PC-9 (cell line): ENCODE results near the gene IL10RB. TPM values are rescaled to one million over a fixed set of nuclear protein-coding genes. Genes with fewer than 3 reads are reported as not detected.
A peak's percentile ranks its signal among the peaks of the same experiment; 100 is the strongest.

Source experiments
- BruUV-seq: library from RNA; stranded (reverse); fragments of 400-500 nt; replicated peaks from 2 replicates; lab custom pipeline; 2021; lab: Mats Ljungman, UMichigan
- CTCF ChIA-PET: fragments of 300-600 bp; sonication (Branson Sonifier 250); formaldehyde crosslinking; loops from one replicate; lab custom pipeline; 2022; ENCODE audit warnings: antibody characterized with exemption; lab: Charles Lee
- POLR2A ChIA-PET: fragments of 300-600 bp; sonication (Branson Sonifier 250); formaldehyde crosslinking; loops from one replicate; lab custom pipeline; 2022; ENCODE audit warnings: antibody characterized with exemption; ENCODE audit not compliant: unreplicated experiment; lab: Charles Lee
- DNase-seq, 2 experiments: peaks; one replicate each; pipeline versions ENCODE4 v3.0.0 to v3.0.0-alpha.2; 2015 to 2022; ENCODE audit warnings: mixed read lengths in 1 of 2
- H2AFZ ChIP-seq: fragments of 200-600 bp; sonication (generic); 2 replicates; pipeline ENCODE4 v1.8.1; 2017; ENCODE audit warnings: antibody characterized with exemption
- H3F3A ChIP-seq: fragments of 200-600 bp; sonication (generic); 2 replicates; pipeline ENCODE4 v1.8.1; 2017; ENCODE audit warnings: antibody characterized with exemption, mild to moderate bottlenecking, low read depth; ENCODE audit not compliant: insufficient read depth
- H3K27ac ChIP-seq: fragments of 200-600 bp; sonication (generic); 2 replicates; pipeline ENCODE4 v1.6.1; 2016; ENCODE audit warnings: mixed run types
- H3K27me3 ChIP-seq: fragments of 200-600 bp; sonication (generic); 2 replicates; pipeline ENCODE4 v1.6.1; 2016; ENCODE audit warnings: low read depth, mixed run types; ENCODE audit not compliant: insufficient read depth
- H3K36me3 ChIP-seq: fragments of 200-600 bp; sonication (generic); 2 replicates; pipeline ENCODE4 v1.6.1; 2016; ENCODE audit warnings: low read depth, mixed run types
- H3K4me1 ChIP-seq: fragments of 200-600 bp; sonication (generic); replicated peaks from 2 replicates; pipeline ENCODE4 v1.6.1; 2016; ENCODE audit warnings: mixed run types; ENCODE audit not compliant: insufficient read depth
- H3K4me2 ChIP-seq: fragments of 200-600 bp; sonication (generic); 2 replicates; pipeline ENCODE4 v1.6.1; 2017; ENCODE audit warnings: mixed run types
- H3K4me3 ChIP-seq: fragments of 200-600 bp; sonication (generic); 2 replicates; pipeline ENCODE4 v1.6.1; 2016; ENCODE audit warnings: mixed run types
- H3K79me2 ChIP-seq: fragments of 200-600 bp; sonication (generic); 2 replicates; pipeline ENCODE4 v1.6.1; 2017; ENCODE audit warnings: low read depth, mixed run types
- H3K9me2 ChIP-seq: fragments of 200-600 bp; sonication (generic); 2 replicates; pipeline ENCODE4 v1.8.1; 2017; ENCODE audit warnings: mild to moderate bottlenecking; ENCODE audit not compliant: insufficient read depth
- H3K9me3 ChIP-seq: fragments of 200-600 bp; sonication (generic); 2 replicates; pipeline ENCODE4 v1.8.1; 2016; ENCODE audit warnings: low read depth; ENCODE audit not compliant: insufficient read depth
- H4K20me1 ChIP-seq: fragments of 200-600 bp; sonication (generic); 2 replicates; pipeline ENCODE4 v1.8.1; 2017; ENCODE audit not compliant: insufficient read depth
- EZH2 ChIP-seq: fragments of 200-600 bp; sonication (generic); IDR thresholded peaks from 2 replicates; pipeline ENCODE4 v1.8.0; 2017; ENCODE audit warnings: antibody characterized with exemption, low read depth
- intact Hi-C: fragments of 100-400 bp; cut with micrococcal nuclease; formaldehyde crosslinking; loops from one replicate; pipeline ENCODE4 v1.10.0; 2022; ENCODE audit not compliant: unreplicated experiment
- total RNA-seq: library from RNA; stranded (reverse); gene quantifications from 2 replicates; pipeline ENCODE4 v1.2.3, GENCODE V29; 2021
- TF ChIP-seq, protein P1 (sequence below): fragments of 200-600 bp; sonication (generic); conservative IDR thresholded peaks from 2 replicates; pipeline ENCODE4 v1.6.1; 2017; ENCODE audit warnings: mixed run types, antibody characterized with exemption, mild to moderate bottlenecking, moderate library complexity

The IL10RB gene
- total RNA-seq, 1 experiment from 2014 or later: 18.3 TPM

DNA sequence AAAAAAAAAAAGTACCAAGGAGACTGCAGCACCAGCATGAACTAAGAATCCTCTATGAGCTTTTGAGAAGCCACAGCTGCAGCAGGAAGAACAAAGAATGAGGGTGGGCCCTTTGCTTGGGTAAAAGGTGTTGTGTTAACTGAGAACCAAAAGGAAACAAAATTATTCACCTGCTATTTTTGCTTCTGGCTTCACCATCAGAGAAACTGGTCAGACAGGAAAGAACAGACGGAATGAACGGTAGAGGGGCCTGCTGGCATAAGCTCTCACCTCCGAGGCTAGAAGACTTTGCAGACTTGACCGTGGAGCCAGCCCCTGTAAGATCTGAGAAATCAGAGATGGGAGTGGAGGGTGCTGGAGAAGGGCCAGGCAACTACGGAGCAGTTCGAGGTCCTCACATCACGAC is 27.6 kb downstream of the IL10RB start:
- H3F3A ChIP-seq: peaks cover 6% of the 10 kb centered on the region; the same call in 1 of the 2 replicates
- no peak overlapping the region for H2AFZ ChIP-seq
- no peaks in the 10 kb centered on the region for H3K27me3 ChIP-seq
- H3K79me2 ChIP-seq: no peaks in the 10 kb centered on the region
- intact Hi-C loops: no loop called here
- no peak for TF ChIP-seq EZH2
- TF ChIP-seq, protein P1, sequence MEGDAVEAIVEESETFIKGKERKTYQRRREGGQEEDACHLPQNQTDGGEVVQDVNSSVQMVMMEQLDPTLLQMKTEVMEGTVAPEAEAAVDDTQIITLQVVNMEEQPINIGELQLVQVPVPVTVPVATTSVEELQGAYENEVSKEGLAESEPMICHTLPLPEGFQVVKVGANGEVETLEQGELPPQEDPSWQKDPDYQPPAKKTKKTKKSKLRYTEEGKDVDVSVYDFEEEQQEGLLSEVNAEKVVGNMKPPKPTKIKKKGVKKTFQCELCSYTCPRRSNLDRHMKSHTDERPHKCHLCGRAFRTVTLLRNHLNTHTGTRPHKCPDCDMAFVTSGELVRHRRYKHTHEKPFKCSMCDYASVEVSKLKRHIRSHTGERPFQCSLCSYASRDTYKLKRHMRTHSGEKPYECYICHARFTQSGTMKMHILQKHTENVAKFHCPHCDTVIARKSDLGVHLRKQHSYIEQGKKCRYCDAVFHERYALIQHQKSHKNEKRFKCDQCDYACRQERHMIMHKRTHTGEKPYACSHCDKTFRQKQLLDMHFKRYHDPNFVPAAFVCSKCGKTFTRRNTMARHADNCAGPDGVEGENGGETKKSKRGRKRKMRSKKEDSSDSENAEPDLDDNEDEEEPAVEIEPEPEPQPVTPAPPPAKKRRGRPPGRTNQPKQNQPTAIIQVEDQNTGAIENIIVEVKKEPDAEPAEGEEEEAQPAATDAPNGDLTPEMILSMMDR: no peak
- H3K4me2 ChIP-seq: peak overlapping the region; percentile 44; the same call in 1 of the 2 replicates
- no TSS peak for BruUV-seq
- no peaks in the 10 kb centered on the region for H4K20me1 ChIP-seq
- peaks cover 15% of the 10 kb centered on the region for H3K4me1 ChIP-seq
- no peaks in the 10 kb centered on the region for H3K36me3 ChIP-seq
- H3K9me3 ChIP-seq: no peaks in the 10 kb centered on the region
- H3K4me3 ChIP-seq: no peak overlapping the region
- ChIA-PET POLR2A (interaction anchor here (0.6 to 0.7 kb wide), 4 partner anchors 21 to 163 kb away, joined by 3 to 8 read pairs (median 4); partner anchors contain the start of gene IFNAR1), CTCF (no interaction called here)
- peak; percentile 51 to 68 for DNase-seq
- no peaks in the 10 kb centered on the region for H3K9me2 ChIP-seq
- peak overlapping the region; percentile 19; the same call in 1 of the 2 replicates for H3K27ac ChIP-seq

DNA sequence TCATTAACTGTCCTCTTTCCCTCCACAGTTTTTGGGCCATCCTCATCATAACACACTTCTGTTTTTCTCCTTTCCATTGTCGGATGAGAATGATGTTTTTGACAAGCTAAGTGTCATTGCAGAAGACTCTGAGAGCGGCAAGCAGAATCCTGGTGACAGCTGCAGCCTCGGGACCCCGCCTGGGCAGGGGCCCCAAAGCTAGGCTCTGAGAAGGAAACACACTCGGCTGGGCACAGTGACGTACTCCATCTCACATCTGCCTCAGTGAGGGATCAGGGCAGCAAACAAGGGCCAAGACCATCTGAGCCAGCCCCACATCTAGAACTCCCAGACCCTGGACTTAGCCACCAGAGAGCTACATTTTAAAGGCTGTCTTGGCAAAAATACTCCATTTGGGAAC is 30.0 kb downstream of the IL10RB start:
- no peaks in the 10 kb centered on the region for H3K36me3 ChIP-seq
- no peak for DNase-seq
- no peaks in the 10 kb centered on the region for H3K79me2 ChIP-seq
- H3K9me2 ChIP-seq: no peaks in the 10 kb centered on the region
- intact Hi-C loops: no loop called here
- no peak overlapping the region for H2AFZ ChIP-seq
- peaks cover 25% of the 10 kb centered on the region for H3K4me1 ChIP-seq
- POLR2A ChIA-PET: no interaction called here
- H3K27me3 ChIP-seq: no peaks in the 10 kb centered on the region
- H3K27ac ChIP-seq: no peak overlapping the region
- no TSS peak for BruUV-seq
- H3K4me3 ChIP-seq: no peak overlapping the region
- CTCF ChIA-PET: no interaction called here
- no peaks in the 10 kb centered on the region for H4K20me1 ChIP-seq
- peaks cover 6% of the 10 kb centered on the region; the same call in 1 of the 2 replicates for H3F3A ChIP-seq
- H3K4me2 ChIP-seq: no peak overlapping the region
- H3K9me3 ChIP-seq: no peaks in the 10 kb centered on the region
- TF ChIP-seq, protein P1: no peak

DNA sequence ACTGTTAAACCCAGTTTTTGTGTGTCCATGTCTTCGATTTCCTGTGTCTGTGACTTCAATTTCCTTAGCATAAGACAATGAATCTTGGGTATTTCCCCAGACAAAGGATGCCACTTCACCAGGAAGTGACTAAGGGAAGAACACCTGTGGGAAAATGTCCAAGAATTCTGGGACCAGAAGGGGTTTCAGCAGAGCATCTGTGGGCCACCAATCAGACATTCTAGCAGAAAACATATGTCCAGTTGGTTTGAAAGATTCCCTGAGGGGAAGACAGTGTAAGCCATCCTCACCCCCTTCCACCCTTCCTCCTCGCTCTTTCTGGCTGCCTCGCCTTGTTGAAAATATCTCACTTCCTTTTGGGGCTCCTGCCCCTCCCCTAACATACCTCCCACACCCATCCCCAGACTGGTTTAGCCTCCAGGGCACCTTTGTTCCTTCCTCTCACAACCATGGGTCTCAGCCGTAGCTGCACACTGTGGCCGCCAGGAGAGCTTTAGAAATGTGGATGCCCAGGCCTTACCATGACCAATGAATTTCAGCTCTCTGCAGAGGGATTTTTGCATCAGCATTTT is 33.1 kb downstream of the IL10RB start:
- intact Hi-C loops: no loop called here
- Histone ChIP-seq H3K4me2 (peak overlapping the region; percentile 25), H2AFZ (no peak overlapping the region), H3K27me3 (no peaks in the 10 kb centered on the region), H3K27ac (no peak overlapping the region), H3K9me2 (no peaks in the 10 kb centered on the region), H3K9me3 (no peaks in the 10 kb centered on the region), H3K4me1 (peaks cover 13% of the 10 kb centered on the region), H4K20me1 (no peaks in the 10 kb centered on the region), H3F3A (no peaks in the 10 kb centered on the region), H3K79me2 (no peaks in the 10 kb centered on the region), H3K36me3 (no peaks in the 10 kb centered on the region), H3K4me3 (no peak overlapping the region)
- ChIA-PET CTCF (interaction anchor here (0.6 kb wide), 1 partner anchor 110 kb away, joined by 3 read pairs; no protein-coding TSS in a partner anchor), POLR2A (no interaction called here)
- no peak for TF ChIP-seq EZH2
- TF ChIP-seq, protein P1: no peak
- DNase-seq: peak; percentile 40 to 47
- no TSS peak for BruUV-seq
